Measurements from ENCODE around the gene KRT14.
"Not testable (repeated sequence)": the region's sequence is repeated elsewhere in the genome, so short reads cannot be mapped to it uniquely, and the experiment has no call there.

The KRT14 gene

GRCh38 chr17:41589301-41589700, 2.6 kb upstream of the KRT14 start:
- no peak for DNase-seq (ENCODE audit: low read depth)
- no peak overlapping the region for H3K4me3 ChIP-seq (replicated peaks; ENCODE audit: low read depth, low read length)
- no peak for TF ChIP-seq CTCF (IDR thresholded peaks at IDR 0.05; ENCODE audit: low read length, missing control alignments)

GRCh38 chr17:41588126-41588810, 1.6 kb upstream of the KRT14 start:
- TF ChIP-seq CTCF (IDR thresholded peaks at IDR 0.05; ENCODE audit: low read length, missing control alignments): no peak
- DNase-seq (ENCODE audit: low read depth): no peak
- H3K4me3 ChIP-seq (replicated peaks; ENCODE audit: low read depth, low read length): no peak overlapping the region

- DNase-seq (ENCODE audit: low read depth): no peak
- no peak for TF ChIP-seq CTCF (IDR thresholded peaks at IDR 0.05; ENCODE audit: low read length, missing control alignments)
Observed at GRCh38 chr17:41585301-41586056, 1.2 kb downstream of the KRT14 start.

DNA sequence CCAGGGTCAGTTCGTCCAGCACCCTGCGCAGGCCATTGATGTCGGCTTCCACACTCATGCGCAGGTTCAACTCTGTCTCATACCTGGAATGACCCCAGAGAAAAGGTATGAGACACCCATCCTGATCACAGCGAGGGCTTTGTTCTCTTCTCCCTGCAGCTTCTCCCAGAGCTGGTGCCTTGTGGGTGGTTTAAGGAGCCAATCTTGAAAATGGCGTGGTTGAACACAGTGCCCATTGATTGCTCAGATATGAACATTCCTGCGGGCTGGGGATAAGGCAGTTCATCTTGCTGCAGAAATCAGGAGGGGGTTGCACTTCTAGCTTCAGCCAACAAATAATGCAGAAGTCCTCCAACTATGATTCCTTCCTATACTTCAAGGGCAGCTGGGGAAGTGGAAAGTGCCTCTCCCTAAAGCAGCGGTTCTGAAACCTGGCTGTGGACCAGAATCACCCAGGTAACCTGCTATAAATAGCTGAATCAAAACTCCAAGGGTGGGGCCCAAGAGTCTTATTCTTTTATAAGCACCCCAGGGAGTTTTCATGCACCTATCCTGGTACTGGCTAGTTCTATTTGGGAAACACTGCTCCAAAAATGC, 2.3 kb downstream of the KRT14 start:
- DNase-seq (ENCODE audit: low read depth): not testable (repeated sequence)

More at GRCh38 chr17:41585301-41586056, 1.2 kb downstream of the KRT14 start:
- H3K4me3 ChIP-seq (replicated peaks; ENCODE audit: low read depth, low read length): no peak overlapping the region

DNA sequence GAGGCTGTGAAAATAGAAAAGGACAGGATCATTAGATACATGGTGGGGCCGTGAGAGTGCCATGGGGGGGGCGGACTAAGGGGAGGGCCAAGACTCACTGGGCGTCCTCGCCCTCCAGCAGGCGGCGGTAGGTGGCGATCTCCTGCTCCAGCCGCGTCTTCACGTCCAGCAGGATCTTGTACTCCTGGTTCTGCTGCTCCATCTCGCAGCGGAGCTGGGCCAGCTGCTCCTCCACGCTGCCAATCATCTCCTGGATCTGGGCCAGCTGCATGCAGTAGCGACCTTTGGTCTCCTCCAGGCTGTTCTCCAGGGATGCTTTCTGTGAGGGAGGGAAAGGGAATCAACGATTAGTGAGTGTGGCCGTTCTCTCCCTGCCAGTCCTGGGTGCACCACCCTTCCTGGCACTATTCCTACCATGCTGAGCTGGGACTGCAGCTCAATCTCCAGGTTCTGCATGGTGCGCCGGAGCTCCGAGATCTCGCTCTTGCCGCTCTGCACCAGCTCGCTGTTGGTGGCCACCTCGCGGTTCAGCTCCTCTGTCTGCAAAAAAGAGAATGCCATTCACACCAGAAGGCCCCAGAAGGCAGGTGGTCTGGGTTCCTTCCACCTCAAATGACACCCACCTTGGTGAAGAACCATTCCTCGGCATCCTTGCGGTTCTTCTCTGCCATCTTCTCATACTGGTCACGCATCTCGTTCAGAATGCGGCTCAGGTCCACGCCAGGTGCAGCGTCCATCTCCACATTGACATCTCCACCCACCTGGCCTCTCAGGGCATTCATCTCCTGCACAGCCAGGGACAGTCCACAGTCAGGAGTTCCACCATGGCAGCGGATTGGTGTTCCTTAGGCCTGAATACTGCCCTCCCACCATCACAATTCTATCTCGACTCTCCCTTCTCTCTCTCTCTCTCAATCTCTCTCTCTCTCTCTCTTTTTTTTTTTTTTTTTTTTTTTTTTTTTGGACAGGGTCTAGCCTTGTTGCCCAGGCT, 3.3 kb downstream of the KRT14 start:
- DNase-seq (ENCODE audit: low read depth): no peak
- H3K4me3 ChIP-seq (replicated peaks; ENCODE audit: low read depth, low read length): no peak overlapping the region
- peak; percentile 0 for TF ChIP-seq CTCF (IDR thresholded peaks at IDR 0.05; ENCODE audit: low read length, missing control alignments)

More for the DNA sequence above, 2.3 kb downstream of the KRT14 start:
- H3K4me3 ChIP-seq (replicated peaks; ENCODE audit: low read depth, low read length): not testable (repeated sequence)

GRCh38 chr17:41582061-41582968, 4.4 kb downstream of the KRT14 start:
- not testable (repeated sequence) for H3K4me3 ChIP-seq (replicated peaks; ENCODE audit: low read depth, low read length); DNase-seq (ENCODE audit: low read depth)

All from fibroblast of pulmonary artery (primary cell).